HG03060 (cell line): ENCODE data around the gene DOK5.

Experiments used
- ATAC-seq: cut with Tn5 transposase; IDR thresholded peaks from one replicate; pipeline ENCODE4 v1.9.1; 2021; ENCODE audit warnings: low read depth, moderate number of reproducible peaks; ENCODE audit not compliant: unreplicated experiment

DOK5 gene

GRCh38 chr20:54605319-54605718, 129.9 kb downstream of the DOK5 start:
- ATAC-seq, result no peak

- ATAC-seq, result no peak
Observed at GRCh38 chr20:54606380-54606779, 131.0 kb downstream of the DOK5 start.

GRCh38 chr20:54608039-54608745, 132.8 kb downstream of the DOK5 start:
- no peak for ATAC-seq

GRCh38 chr20:54608943-54609342, 133.6 kb downstream of the DOK5 start:
- ATAC-seq, result no peak

GRCh38 chr20:54611708-54612412, 136.5 kb downstream of the DOK5 start:
- ATAC-seq, result no peak

- ATAC-seq, result no peak
Observed at GRCh38 chr20:54618412-54618811, 143.0 kb downstream of the DOK5 start.

- ATAC-seq, result no peak
Observed at GRCh38 chr20:54619181-54619580, 143.8 kb downstream of the DOK5 start.

GRCh38 chr20:54619682-54620081, 144.3 kb downstream of the DOK5 start:
- ATAC-seq, result no peak

- no peak for ATAC-seq
Observed at GRCh38 chr20:54620611-54621010, 145.2 kb downstream of the DOK5 start.

GRCh38 chr20:54622333-54623295, 147.2 kb downstream of the DOK5 start:
- no peak for ATAC-seq

- no peak for ATAC-seq
Observed at GRCh38 chr20:54623991-54624569, 148.7 kb downstream of the DOK5 start.

GRCh38 chr20:54624706-54625390, 149.5 kb downstream of the DOK5 start:
- no peak for ATAC-seq

- ATAC-seq, result no peak
Observed at GRCh38 chr20:54625497-54625896, 150.1 kb downstream of the DOK5 start.

GRCh38 chr20:54626126-54626525, 150.7 kb downstream of the DOK5 start:
- ATAC-seq, result no peak

GRCh38 chr20:54629632-54630031, 154.2 kb downstream of the DOK5 start:
- ATAC-seq, result no peak

GRCh38 chr20:54630582-54630981, 155.2 kb downstream of the DOK5 start:
- ATAC-seq, result no peak

GRCh38 chr20:54631059-54631458, 155.7 kb downstream of the DOK5 start:
- ATAC-seq, result no peak

GRCh38 chr20:54633374-54634355, 158.3 kb downstream of the DOK5 start:
- ATAC-seq, result peak; percentile 91

GRCh38 chr20:54636575-54636974, 161.2 kb downstream of the DOK5 start:
- ATAC-seq, result no peak
